Mucosa of rectum (tissue), 2 donors: ENCODE results near the gene PLEK.

ENCODE experiments used
- H3K27ac ChIP-seq, 2 donors: one replicate each; pipeline ENCODE4 v1.7.0; 2013; ENCODE audit warnings: inconsistent platforms in 2 of 2, low read depth in 2 of 2, low read length in 2 of 2
- H3K27me3 ChIP-seq, 2 donors: one replicate each; pipeline ENCODE4 v1.7.0; 2013; ENCODE audit warnings: low read length in 2 of 2; ENCODE audit not compliant: control insufficient read depth in 2 of 2, insufficient read depth in 2 of 2
- H3K36me3 ChIP-seq, 2 donors: one replicate each; pipeline ENCODE4 v1.7.0; 2013; ENCODE audit warnings: low read length in 2 of 2; ENCODE audit not compliant: control insufficient read depth in 2 of 2, insufficient read depth in 2 of 2
- H3K4me1 ChIP-seq, 2 donors: one replicate each; pipeline ENCODE4 v1.7.0; 2013; ENCODE audit warnings: low read length in 2 of 2, mild to moderate bottlenecking in 1 of 2; ENCODE audit not compliant: control insufficient read depth in 2 of 2, insufficient read depth in 2 of 2
- H3K4me3 ChIP-seq, 2 donors: one replicate each; pipeline ENCODE4 v1.7.0; 2013; ENCODE audit warnings: low read length in 2 of 2
- H3K9ac ChIP-seq, 2 donors: one replicate each; pipeline ENCODE4 v1.7.0; 2013; ENCODE audit warnings: low read length in 2 of 2, low read depth in 1 of 2, mild to moderate bottlenecking in 1 of 2
- H3K9me3 ChIP-seq, 2 donors: one replicate each; pipeline ENCODE4 v1.7.0; 2013; ENCODE audit warnings: low read length in 2 of 2; ENCODE audit not compliant: control insufficient read depth in 2 of 2
- donor health status: healthy.
- donor health status: Normal muscosa, but diverticular disease.

The PLEK gene, protein sequence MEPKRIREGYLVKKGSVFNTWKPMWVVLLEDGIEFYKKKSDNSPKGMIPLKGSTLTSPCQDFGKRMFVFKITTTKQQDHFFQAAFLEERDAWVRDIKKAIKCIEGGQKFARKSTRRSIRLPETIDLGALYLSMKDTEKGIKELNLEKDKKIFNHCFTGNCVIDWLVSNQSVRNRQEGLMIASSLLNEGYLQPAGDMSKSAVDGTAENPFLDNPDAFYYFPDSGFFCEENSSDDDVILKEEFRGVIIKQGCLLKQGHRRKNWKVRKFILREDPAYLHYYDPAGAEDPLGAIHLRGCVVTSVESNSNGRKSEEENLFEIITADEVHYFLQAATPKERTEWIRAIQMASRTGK

DNA sequence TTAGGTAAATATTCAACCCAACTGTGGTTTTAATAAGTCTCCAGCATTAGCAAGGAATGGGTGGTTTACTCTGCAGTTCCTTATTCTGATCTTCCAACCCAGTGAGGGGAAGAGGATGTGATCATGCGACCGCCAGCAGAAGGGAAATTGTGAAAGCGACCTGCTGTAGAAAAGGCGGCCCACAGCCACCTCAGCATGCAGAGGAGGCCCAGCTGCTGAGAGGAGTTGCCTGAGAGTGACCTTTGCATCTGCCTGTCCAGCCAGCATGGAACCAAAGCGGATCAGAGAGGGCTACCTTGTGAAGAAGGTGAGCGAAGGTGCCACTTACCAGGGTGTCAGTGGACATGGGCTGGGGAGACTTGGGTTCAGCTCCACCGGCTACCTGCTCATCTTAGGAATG lies at the start of gene PLEK:
Gene PLEK, plus strand, starts transcription at position 196 of the 400 bp plus-strand sequence. Its CDS starts 70 bp downstream, at position 266.
- Histone ChIP-seq H3K4me3 (peak within 1 kb of the TSS; percentile 66 to 79), H3K36me3 (no peaks in the 10 kb centered on the region), H3K9me3 (no peaks in the 10 kb centered on the region), H3K4me1 (peaks cover 0 to 3% of the 10 kb centered on the region in 2 donors), H3K27ac (peak within 1 kb of the TSS; percentile 65 to 81), H3K27me3 (no peaks in the 10 kb centered on the region), H3K9ac (peak within 1 kb of the TSS; percentile 32 to 52)

DNA sequence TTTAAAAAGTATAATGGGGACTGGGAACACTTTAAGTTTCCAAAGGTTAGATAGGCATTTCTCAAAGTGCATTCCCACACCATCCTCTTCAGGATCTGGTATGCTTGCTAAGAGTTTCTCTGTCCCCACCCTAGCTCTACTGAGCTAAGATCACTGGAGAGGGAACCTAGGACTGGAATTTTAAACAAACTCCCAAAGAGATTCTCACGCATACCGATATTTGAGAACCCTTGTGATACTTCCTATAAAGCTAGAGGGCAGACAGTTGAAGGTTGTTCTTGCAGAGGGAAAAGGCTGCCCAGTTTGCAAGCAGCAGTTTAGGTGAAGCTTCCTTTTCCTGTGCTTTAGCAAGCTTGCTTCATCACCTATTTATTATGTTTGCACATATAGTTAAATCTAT lies 49.0 kb upstream of the PLEK start:
- H3K27me3 ChIP-seq, result peaks cover 6 to 11% of the 10 kb centered on the region in 2 donors
- H3K36me3 ChIP-seq, result no peaks in the 10 kb centered on the region
- no peaks in the 10 kb centered on the region for H3K4me1 ChIP-seq
- no peak overlapping the region for H3K4me3 ChIP-seq
- H3K9ac ChIP-seq, result no peak overlapping the region
- no peaks in the 10 kb centered on the region for H3K9me3 ChIP-seq
- no peak overlapping the region for H3K27ac ChIP-seq

DNA sequence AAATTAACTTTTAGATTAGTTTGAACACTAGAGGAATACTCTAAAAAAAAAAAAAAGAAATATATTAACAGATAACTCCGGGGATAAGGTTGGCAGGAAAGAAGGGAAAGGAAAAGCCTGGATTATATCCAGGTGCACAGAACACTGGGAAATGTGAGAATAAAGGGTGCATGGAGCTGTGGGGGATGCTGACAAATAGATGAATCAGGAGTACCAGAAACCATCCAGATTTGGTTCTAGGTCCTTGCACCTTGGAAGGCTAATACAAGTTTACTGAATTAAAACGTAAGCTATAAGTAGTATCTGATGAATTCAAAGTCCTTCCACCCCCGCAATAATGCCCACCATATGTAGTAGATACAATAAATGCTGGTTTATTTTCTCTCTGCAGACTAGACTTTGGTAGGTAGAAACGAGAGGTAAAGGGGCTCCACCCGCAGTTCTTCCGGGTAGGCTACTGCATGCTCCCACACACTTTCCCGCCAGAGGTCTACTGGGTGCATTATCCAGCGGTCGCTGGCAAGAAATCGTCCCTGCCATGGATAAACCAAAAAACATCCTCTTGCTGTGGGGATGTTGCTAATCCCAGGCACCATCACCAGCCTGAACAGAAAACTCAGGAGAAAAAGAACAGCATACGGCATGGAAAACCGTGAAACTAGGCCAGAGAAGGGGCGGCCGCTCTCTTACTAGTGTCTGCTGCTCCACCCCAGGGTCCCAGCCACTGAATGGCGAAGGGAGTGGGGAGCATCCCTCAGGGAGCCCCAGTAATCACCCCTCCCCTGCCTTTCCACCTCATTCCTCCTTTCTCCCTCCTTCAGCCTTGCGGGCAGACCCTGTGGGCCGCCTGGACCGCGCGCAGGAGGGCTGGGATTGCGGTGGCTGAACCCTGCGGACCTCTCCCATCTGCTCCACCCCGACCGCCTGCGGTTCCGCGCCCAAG lies 46.8 kb upstream of the PLEK start:
- H3K36me3 ChIP-seq, result no peaks in the 10 kb centered on the region

DNA sequence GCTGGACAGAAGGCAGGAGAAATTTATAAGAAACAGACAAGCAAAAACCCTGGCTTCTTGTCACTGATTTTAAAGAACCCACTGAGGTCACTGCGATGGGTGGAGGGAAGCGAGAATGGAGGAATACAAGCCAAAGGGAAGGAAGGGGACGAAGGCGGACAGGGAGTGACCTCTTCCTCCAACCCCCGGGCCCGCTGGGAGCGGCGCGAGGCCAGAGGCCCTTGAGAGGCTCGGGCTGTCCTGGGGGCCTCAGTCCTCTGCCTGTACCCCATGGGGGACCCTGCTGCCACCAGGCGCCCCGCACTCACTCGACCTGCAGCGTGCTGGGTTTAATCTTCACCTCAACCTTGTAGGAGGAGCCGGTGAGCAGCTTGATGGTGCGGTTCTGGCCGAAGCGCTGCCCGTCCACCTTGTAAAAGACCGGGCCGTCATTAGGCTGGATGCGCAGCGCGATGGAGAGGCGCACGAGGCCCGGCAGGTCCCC lies 46.1 kb upstream of the PLEK start:
- no peaks in the 10 kb centered on the region for H3K36me3 ChIP-seq
- peak overlapping the region; percentile 5 to 65 for H3K9ac ChIP-seq
- H3K4me3 ChIP-seq, result peak overlapping the region; percentile 66 to 71
- peaks cover 6 to 11% of the 10 kb centered on the region in 2 donors for H3K27me3 ChIP-seq
- peak overlapping the region; percentile 81 to 85 for H3K27ac ChIP-seq
- H3K9me3 ChIP-seq, result no peaks in the 10 kb centered on the region
- no peaks in the 10 kb centered on the region for H3K4me1 ChIP-seq

More for the DNA sequence above, 46.8 kb upstream of the PLEK start:
- Histone ChIP-seq H3K9ac (peak overlapping the region in 1 of 2 donors; percentile 65), H3K27me3 (peaks cover 6 to 11% of the 10 kb centered on the region in 2 donors), H3K4me1 (no peaks in the 10 kb centered on the region), H3K4me3 (peak overlapping the region; percentile 66 to 71), H3K9me3 (no peaks in the 10 kb centered on the region), H3K27ac (peak overlapping the region; percentile 81 to 85)

DNA sequence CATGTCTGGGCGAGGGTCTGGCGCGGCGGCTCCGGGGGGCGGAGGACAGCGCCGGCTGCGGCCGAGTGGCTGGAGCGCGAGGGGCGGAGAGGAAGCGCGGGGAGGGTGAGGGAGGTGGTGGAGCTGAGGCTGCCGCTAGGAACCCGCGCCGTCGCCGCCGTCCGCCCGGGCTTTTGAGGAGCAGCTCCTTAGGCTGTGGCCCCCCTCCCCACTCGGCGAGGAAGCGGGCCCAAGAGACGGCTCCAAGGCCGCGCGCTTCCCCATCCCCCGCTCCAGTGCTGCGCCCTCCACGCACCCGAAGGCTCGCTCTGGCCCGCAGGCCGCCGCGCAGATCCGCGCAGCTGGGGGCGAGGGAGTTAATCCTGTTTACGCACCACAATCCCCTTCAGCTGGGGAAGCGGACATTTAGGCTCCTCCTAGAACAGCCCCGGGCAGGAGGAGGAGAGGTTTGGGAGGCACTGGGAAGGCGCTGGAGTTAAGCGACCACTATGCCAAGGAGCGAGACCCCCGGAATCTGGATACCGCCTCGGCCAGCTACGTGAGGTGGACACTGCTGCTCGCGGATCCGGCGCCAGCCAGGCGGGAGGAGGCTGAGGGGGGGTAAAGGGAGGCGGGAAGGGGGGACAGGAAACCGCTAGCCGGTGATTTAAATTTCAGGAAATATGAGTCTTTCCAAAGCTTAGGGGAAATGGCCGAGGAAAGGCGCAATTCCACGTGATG lies 45.5 kb upstream of the PLEK start, which contains the start of gene CNRIP1:
Gene CNRIP1, minus strand, starts transcription at position 552 of the 720 bp plus-strand sequence. Its CDS starts 549 bp downstream, at position 3.
- peaks cover 6 to 11% of the 10 kb centered on the region in 2 donors for H3K27me3 ChIP-seq
- H3K4me1 ChIP-seq, result no peaks in the 10 kb centered on the region
- peak within 1 kb of the TSS; percentile 66 to 71 for H3K4me3 ChIP-seq
- peak within 1 kb of the TSS; percentile 32 to 65 for H3K9ac ChIP-seq
- H3K36me3 ChIP-seq, result no peaks in the 10 kb centered on the region
- H3K9me3 ChIP-seq, result no peaks in the 10 kb centered on the region
- H3K27ac ChIP-seq, result peak within 1 kb of the TSS; percentile 81 to 85

DNA sequence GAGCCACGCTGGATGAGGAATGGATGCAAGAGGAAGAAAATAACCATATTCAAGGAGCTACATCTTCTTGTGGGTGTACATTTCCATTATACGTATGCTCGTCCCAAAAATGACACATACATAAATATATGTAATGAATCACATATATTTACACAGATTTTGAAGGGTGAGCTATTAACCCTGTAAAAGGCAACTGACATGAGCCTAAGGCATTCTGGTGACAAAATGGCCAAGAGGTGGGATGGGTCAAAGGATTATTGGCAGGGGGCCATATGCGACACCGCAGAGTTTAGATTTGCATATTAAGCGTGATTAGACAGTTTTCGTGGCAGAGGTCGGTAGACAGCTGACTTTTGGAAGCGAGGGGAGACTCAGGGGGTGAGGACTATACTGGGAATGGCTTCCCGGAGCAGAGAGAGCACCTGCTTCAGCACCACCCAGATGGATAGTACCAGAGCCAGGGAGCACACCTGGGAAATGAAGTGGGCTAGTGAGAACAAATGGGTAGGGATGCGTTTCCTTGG lies 44.9 kb upstream of the PLEK start:
- H3K9me3 ChIP-seq, result no peaks in the 10 kb centered on the region
- H3K4me1 ChIP-seq, result no peaks in the 10 kb centered on the region
- no peaks in the 10 kb centered on the region for H3K36me3 ChIP-seq
- H3K27ac ChIP-seq, result peak overlapping the region; percentile 81 to 85
- peaks cover 6 to 11% of the 10 kb centered on the region in 2 donors for H3K27me3 ChIP-seq
- H3K4me3 ChIP-seq, result peak overlapping the region; percentile 66 to 71
- H3K9ac ChIP-seq, result no peak overlapping the region

DNA sequence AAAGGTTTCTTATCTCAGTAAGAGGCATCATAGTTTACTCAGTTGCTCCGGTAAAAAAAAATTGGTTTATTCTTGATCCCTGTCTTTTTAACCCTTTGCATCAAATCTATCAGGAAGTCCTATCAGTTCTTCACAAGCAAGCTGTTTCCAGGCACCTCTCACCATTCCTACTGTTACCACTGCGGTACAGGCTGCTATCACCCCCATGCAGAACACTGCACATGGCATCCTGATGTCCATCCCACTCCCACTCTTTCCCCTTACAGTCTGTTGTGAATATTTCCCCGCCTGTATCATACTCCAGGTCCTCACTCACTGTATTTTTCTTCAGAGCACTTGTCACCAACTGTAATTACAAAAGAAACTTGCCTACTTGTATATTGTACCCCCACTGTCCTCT lies 40.0 kb upstream of the PLEK start:
- Histone ChIP-seq H3K9ac (no peak overlapping the region), H3K27ac (no peak overlapping the region), H3K4me3 (no peak overlapping the region), H3K9me3 (no peaks in the 10 kb centered on the region), H3K4me1 (no peaks in the 10 kb centered on the region), H3K27me3 (no peaks in the 10 kb centered on the region), H3K36me3 (no peaks in the 10 kb centered on the region)

DNA sequence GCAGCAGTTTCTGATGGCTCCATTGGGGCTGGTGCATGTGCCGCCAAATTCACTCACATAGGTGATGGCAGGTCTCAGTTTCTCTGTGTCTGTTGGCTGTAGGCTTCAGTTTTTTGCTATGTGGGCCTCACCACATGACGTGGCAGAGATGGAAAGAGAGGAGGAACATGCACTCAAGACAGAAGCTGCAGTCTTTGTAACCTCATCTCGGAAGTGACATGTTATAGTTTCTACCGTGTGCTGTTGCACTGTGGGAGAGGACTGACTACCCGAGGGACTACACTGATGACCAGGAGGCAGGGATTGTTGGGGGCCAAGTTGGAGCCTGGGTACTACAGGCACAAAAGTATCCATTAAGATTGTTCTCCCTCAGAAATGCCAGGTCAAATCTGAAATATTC lies 36.2 kb upstream of the PLEK start:
- no peak overlapping the region for H3K4me3 ChIP-seq
- no peak overlapping the region for H3K9ac ChIP-seq
- H3K9me3 ChIP-seq, result no peaks in the 10 kb centered on the region
- H3K36me3 ChIP-seq, result no peaks in the 10 kb centered on the region
- no peaks in the 10 kb centered on the region for H3K4me1 ChIP-seq
- no peaks in the 10 kb centered on the region for H3K27me3 ChIP-seq
- H3K27ac ChIP-seq, result no peak overlapping the region

DNA sequence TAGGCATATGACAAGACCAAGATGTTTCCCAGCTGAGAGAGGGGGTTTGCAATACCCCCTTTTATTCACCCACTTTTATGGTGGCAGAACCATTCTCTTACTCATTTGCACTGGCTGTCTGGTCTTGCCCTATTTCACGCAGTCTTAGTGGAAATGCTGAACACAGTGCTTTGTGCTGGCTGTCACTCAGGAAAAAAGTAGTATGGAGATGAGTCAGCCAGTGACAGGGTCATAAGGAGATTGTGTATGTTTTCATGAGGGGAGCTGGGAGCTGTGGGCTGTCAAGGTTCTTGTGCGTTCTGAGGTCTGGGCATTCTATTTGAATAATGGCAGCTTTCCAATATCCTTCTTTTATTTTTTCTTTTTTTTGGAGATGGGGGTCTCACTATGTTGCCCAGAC lies 34.4 kb upstream of the PLEK start:
- Histone ChIP-seq H3K27me3 (no peaks in the 10 kb centered on the region), H3K36me3 (no peaks in the 10 kb centered on the region), H3K9me3 (no peaks in the 10 kb centered on the region), H3K4me3 (no peak overlapping the region), H3K4me1 (no peaks in the 10 kb centered on the region), H3K27ac (no peak overlapping the region), H3K9ac (no peak overlapping the region)
